Activated T-helper 1 cell treated with anti-CD3 and anti-CD28 coated beads, Interleukin-12 subunit alpha, Interleukin-12 subunit beta, Interleukin-2, Interleukin-4 antibody, amounts not matched to agents 30 ng/mL and 10 ng/mL and 1 ng/mL, durations not matched to agents 14 hours and 24 hours and 36 hours (primary cell): ENCODE measurements around the gene SRCIN1. TPM values are rescaled to one million over a fixed set of nuclear protein-coding genes. Genes with fewer than 3 reads are reported as not detected.
A peak's percentile ranks its signal among the peaks of the same experiment; 100 is the strongest.

Experiments used
- DNase-seq: peaks from one replicate; pipeline ENCODE4 v3.0.0; 2021; ENCODE audit warnings: low spot score
- H3K27ac Mint-ChIP-seq: one replicate; pipeline ENCODE4 v1.8.0; 2021; ENCODE audit warnings: mild to moderate bottlenecking, mixed read lengths
- H3K27me3 Mint-ChIP-seq: one replicate; pipeline ENCODE4 v1.8.0; 2022; ENCODE audit warnings: mild to moderate bottlenecking, moderate library complexity, mixed read lengths; ENCODE audit not compliant: insufficient read depth
- H3K36me3 Mint-ChIP-seq: one replicate; pipeline ENCODE4 v1.8.0; 2021; ENCODE audit warnings: low read depth, mixed read lengths
- H3K4me1 Mint-ChIP-seq: one replicate; pipeline ENCODE4 v1.8.0; 2021; ENCODE audit warnings: low read depth, mixed read lengths
- H3K4me3 Mint-ChIP-seq: one replicate; pipeline ENCODE4 v1.8.0; 2021; ENCODE audit warnings: mild to moderate bottlenecking, moderate library complexity, mixed read lengths
- H3K9me3 Mint-ChIP-seq: one replicate; pipeline ENCODE4 v1.8.0; 2021; ENCODE audit warnings: mixed read lengths
- intact Hi-C: fragments of 100-400 bp; cut with micrococcal nuclease; formaldehyde crosslinking; loops from one replicate; pipeline ENCODE4 v1.15.1; 2024
- total RNA-seq: library from RNA; stranded (reverse); gene quantifications from 2 replicates; pipeline ENCODE4 v1.2.3, GENCODE V29; 2022

SRCIN1 gene
- total RNA-seq, 1 donor from 2014 or later, result 0.44 TPM

GRCh38 chr17:38611070-38611786 lies 5.5 kb upstream of the SRCIN1 start:
- no peak for DNase-seq
- Mint-ChIP-seq H3K4me1 (peaks cover 5% of the 10 kb centered on the region), H3K36me3 (no peaks in the 10 kb centered on the region), H3K27ac (no peak overlapping the region), H3K9me3 (no peaks in the 10 kb centered on the region), H3K27me3 (peaks cover 47% of the 10 kb centered on the region), H3K4me3 (no peak overlapping the region)
- intact Hi-C loops, result no loop called here

GRCh38 chr17:38609280-38610031 lies 3.7 kb upstream of the SRCIN1 start:
- intact Hi-C loops, result loop anchor here (5.0 kb wide), 1 partner anchor 58 kb away; no protein-coding TSS in a partner anchor
- peaks cover 51% of the 10 kb centered on the region for H3K27me3 Mint-ChIP-seq
- H3K27ac Mint-ChIP-seq, result no peak overlapping the region
- no peaks in the 10 kb centered on the region for H3K9me3 Mint-ChIP-seq
- no peak for DNase-seq
- H3K4me1 Mint-ChIP-seq, result peaks cover 5% of the 10 kb centered on the region
- no peak overlapping the region for H3K4me3 Mint-ChIP-seq
- H3K36me3 Mint-ChIP-seq, result no peaks in the 10 kb centered on the region

GRCh38 chr17:38608648-38609047 lies 2.9 kb upstream of the SRCIN1 start:
- no peak for DNase-seq
- H3K9me3 Mint-ChIP-seq, result no peaks in the 10 kb centered on the region
- intact Hi-C loops, result loop anchor here (5.0 kb wide), 1 partner anchor 59 kb away; no protein-coding TSS in a partner anchor
- H3K27me3 Mint-ChIP-seq, result peaks cover 57% of the 10 kb centered on the region
- peaks cover 5% of the 10 kb centered on the region for H3K4me1 Mint-ChIP-seq
- H3K36me3 Mint-ChIP-seq, result no peaks in the 10 kb centered on the region
- H3K27ac Mint-ChIP-seq, result no peak overlapping the region
- no peak overlapping the region for H3K4me3 Mint-ChIP-seq

GRCh38 chr17:38606646-38607611 lies 1.2 kb upstream of the SRCIN1 start:
- DNase-seq, result no peak
- H3K9me3 Mint-ChIP-seq, result no peaks in the 10 kb centered on the region
- peaks cover 65% of the 10 kb centered on the region for H3K27me3 Mint-ChIP-seq
- intact Hi-C loops, result loop anchor here (1.0 to 5.0 kb wide), 3 partner anchors 48 to 115 kb away; no protein-coding TSS in a partner anchor
- H3K36me3 Mint-ChIP-seq, result no peaks in the 10 kb centered on the region
- H3K27ac Mint-ChIP-seq, result no peak overlapping the region
- peak overlapping the region; percentile 73 for H3K4me3 Mint-ChIP-seq
- peaks cover 5% of the 10 kb centered on the region for H3K4me1 Mint-ChIP-seq

- no peaks in the 10 kb centered on the region for H3K36me3 Mint-ChIP-seq
These were observed 326 bp downstream of the SRCIN1 start for GRCh38 chr17:38605411-38605840.

GRCh38 chr17:38604479-38605403 lies 1.0 kb downstream of the SRCIN1 start:
- peaks cover 5% of the 10 kb centered on the region for H3K4me1 Mint-ChIP-seq
- H3K27ac Mint-ChIP-seq, result peak overlapping the region; percentile 23
- no peaks in the 10 kb centered on the region for H3K36me3 Mint-ChIP-seq
- intact Hi-C loops, result loop anchor here (5.0 kb wide), 2 partner anchors 63 to 148 kb away; partner anchors contain the start of gene PSMB3
- peak; percentile 9 for DNase-seq
- peak overlapping the region; percentile 63 for H3K4me3 Mint-ChIP-seq
- H3K9me3 Mint-ChIP-seq, result no peaks in the 10 kb centered on the region
- peaks cover 68% of the 10 kb centered on the region for H3K27me3 Mint-ChIP-seq

More at GRCh38 chr17:38605411-38605840, 326 bp downstream of the SRCIN1 start:
- peak overlapping the region; percentile 63 for H3K4me3 Mint-ChIP-seq
- H3K9me3 Mint-ChIP-seq, result no peaks in the 10 kb centered on the region
- intact Hi-C loops, result loop anchor here (5.0 kb wide), 1 partner anchor 62 kb away; no protein-coding TSS in a partner anchor
- no peak for DNase-seq
- peaks cover 5% of the 10 kb centered on the region for H3K4me1 Mint-ChIP-seq
- H3K27ac Mint-ChIP-seq, result no peak overlapping the region
- peaks cover 66% of the 10 kb centered on the region for H3K27me3 Mint-ChIP-seq

GRCh38 chr17:38603786-38604478 lies 1.8 kb downstream of the SRCIN1 start:
- Mint-ChIP-seq H3K27me3 (peaks cover 66% of the 10 kb centered on the region), H3K9me3 (no peaks in the 10 kb centered on the region), H3K27ac (no peak overlapping the region), H3K4me1 (peaks cover 5% of the 10 kb centered on the region), H3K4me3 (no peak overlapping the region), H3K36me3 (no peaks in the 10 kb centered on the region)
- intact Hi-C loops, result loop anchor here (5.0 kb wide), 1 partner anchor 148 kb away; the partner anchor contains the start of gene PSMB3
- no peak for DNase-seq

- Mint-ChIP-seq H3K4me3 (no peak overlapping the region), H3K36me3 (no peaks in the 10 kb centered on the region), H3K27ac (no peak overlapping the region), H3K9me3 (no peaks in the 10 kb centered on the region), H3K4me1 (peaks cover 5% of the 10 kb centered on the region), H3K27me3 (peaks cover 65% of the 10 kb centered on the region)
- DNase-seq, result no peak
- intact Hi-C loops, result loop anchor here (5.0 kb wide), 1 partner anchor 149 kb away; the partner anchor contains the start of gene PSMB3
These were observed 2.6 kb downstream of the SRCIN1 start for GRCh38 chr17:38602956-38603785.

GRCh38 chr17:38602453-38602852 lies 3.3 kb downstream of the SRCIN1 start:
- no peaks in the 10 kb centered on the region for H3K9me3 Mint-ChIP-seq
- no peak for DNase-seq
- H3K4me3 Mint-ChIP-seq, result no peak overlapping the region
- intact Hi-C loops, result loop anchor here (5.0 kb wide), 1 partner anchor 150 kb away; the partner anchor contains the start of gene PSMB3
- no peak overlapping the region for H3K27ac Mint-ChIP-seq
- peaks cover 11% of the 10 kb centered on the region for H3K4me1 Mint-ChIP-seq
- no peaks in the 10 kb centered on the region for H3K36me3 Mint-ChIP-seq
- H3K27me3 Mint-ChIP-seq, result peaks cover 63% of the 10 kb centered on the region

GRCh38 chr17:38601539-38602351 lies 4.0 kb downstream of the SRCIN1 start:
- Mint-ChIP-seq H3K36me3 (no peaks in the 10 kb centered on the region), H3K9me3 (no peaks in the 10 kb centered on the region), H3K4me3 (no peak overlapping the region), H3K27ac (no peak overlapping the region), H3K27me3 (peaks cover 63% of the 10 kb centered on the region), H3K4me1 (peaks cover 12% of the 10 kb centered on the region)
- DNase-seq, result no peak
- intact Hi-C loops, result loop anchor here (5.0 kb wide), 1 partner anchor 151 kb away; the partner anchor contains the start of gene PSMB3
